GM21447 (cell line): Measurements from ENCODE around the gene VPS37C.

Experiments used
- ATAC-seq: cut with Tn5 transposase; IDR thresholded peaks from one replicate; pipeline ENCODE4 v1.9.1; 2021; ENCODE audit not compliant: unreplicated experiment

Gene VPS37C

GRCh38 chr11:61119571-61119970, 41.7 kb downstream of the VPS37C start:
- ATAC-seq, result no peak

GRCh38 chr11:61119055-61119454, 42.2 kb downstream of the VPS37C start:
- ATAC-seq, result no peak

- no peak for ATAC-seq
Observed at GRCh38 chr11:61118406-61118805, 42.8 kb downstream of the VPS37C start.

- ATAC-seq, result no peak
Observed at GRCh38 chr11:61118004-61118403, 43.2 kb downstream of the VPS37C start.

- ATAC-seq, result no peak
Observed at GRCh38 chr11:61117168-61117520, 44.1 kb downstream of the VPS37C start.

GRCh38 chr11:61116426-61117167, 44.6 kb downstream of the VPS37C start:
- no peak for ATAC-seq

GRCh38 chr11:61115498-61116224, 45.6 kb downstream of the VPS37C start:
- no peak for ATAC-seq

GRCh38 chr11:61114913-61115312, 46.3 kb downstream of the VPS37C start:
- no peak for ATAC-seq

GRCh38 chr11:61113201-61113600, 48.0 kb downstream of the VPS37C start:
- ATAC-seq, result no peak

GRCh38 chr11:61112575-61112974, 48.7 kb downstream of the VPS37C start:
- ATAC-seq, result no peak

GRCh38 chr11:61111786-61112517, 49.3 kb downstream of the VPS37C start:
- no peak for ATAC-seq

- ATAC-seq, result no peak
Observed at GRCh38 chr11:61111050-61111435, 50.2 kb downstream of the VPS37C start.

- ATAC-seq, result no peak
Observed at GRCh38 chr11:61110255-61111049, 50.8 kb downstream of the VPS37C start.

- ATAC-seq, result no peak
Observed at GRCh38 chr11:61109671-61110070, 51.6 kb downstream of the VPS37C start.

GRCh38 chr11:61108847-61109585, 52.2 kb downstream of the VPS37C start:
- ATAC-seq, result no peak

GRCh38 chr11:61107888-61108287, 53.3 kb downstream of the VPS37C start:
- no peak for ATAC-seq

GRCh38 chr11:61106894-61107470, 54.2 kb downstream of the VPS37C start:
- ATAC-seq, result no peak

- no peak for ATAC-seq
Observed at GRCh38 chr11:61106296-61106695, 54.9 kb downstream of the VPS37C start.

- no peak for ATAC-seq
Observed at GRCh38 chr11:61104963-61105362, 56.3 kb downstream of the VPS37C start.

- no peak for ATAC-seq
Observed at GRCh38 chr11:61103851-61104423, 57.3 kb downstream of the VPS37C start.
